Thyroid gland (tissue), 4 donors: ENCODE data around the gene MEGF6.

Experiments
- CTCF ChIP-seq, 6 experiments: fragments of 200-600 bp in 3 of 6; fragments of 450-650 bp in 3 of 6; sonication (generic) in 3 of 6; IDR thresholded peaks; one replicate each; pipeline ENCODE4 v1.5.1; 2016 to 2019; ENCODE audit warnings: antibody characterized with exemption in 6 of 6, mild to moderate bottlenecking in 2 of 6, inconsistent platforms in 1 of 6, moderate library complexity in 1 of 6
- POLR2A ChIP-seq, 2 donors: fragments of 450-650 bp; IDR thresholded peaks; one replicate each; pipeline ENCODE4 v1.6.1; 2017; ENCODE audit warnings: antibody characterized with exemption in 2 of 2, mild to moderate bottlenecking in 2 of 2, moderate library complexity in 1 of 2

- TF ChIP-seq CTCF (IDR thresholded peaks at IDR 0.05), result no peak
- TF ChIP-seq POLR2A (IDR thresholded peaks at IDR 0.05), result no peak
These were observed 11.5 kb downstream of the MEGF6 start for GRCh38 chr1:3599816-3600215.
